Measurements from ENCODE around the gene MRFAP1L1. TPM values are rescaled to one million over a fixed set of nuclear protein-coding genes. Genes with fewer than 3 reads are reported as not detected.

The MRFAP1L1 gene
- total and polyA plus RNA-seq, 9 of the 15 experiments (the other 6 are each of a cell fraction or from before 2014, with no cell fraction given) = 37.6 to 111 (median 83.8) TPM

- no peak for TF ChIP-seq SRSF7 (optimal IDR thresholded peaks at IDR 0.05; ENCODE audit: low read depth, low read length)
- TF ChIP-seq ZNF76 (CRISPR knock-in tag; IDR thresholded peaks at IDR 0.05; ENCODE audit: borderline replicate concordance) = no peak
- peak; percentile 72 to 85 for TF ChIP-seq MNT (conservative IDR thresholded peaks at IDR 0.05)
- no peak for TF ChIP-seq CSDE1 (IDR thresholded peaks at IDR 0.05)
- peak; percentile 78 for TF ChIP-seq BCOR (IDR thresholded peaks at IDR 0.05)
- TF ChIP-seq ZNF134 (CRISPR knock-in tag; conservative IDR thresholded peaks at IDR 0.05) = peak; percentile 37; the same call in 1 of the 2 replicates
- TF ChIP-seq ETS1 (conservative IDR thresholded peaks at IDR 0.05; ENCODE audit: control insufficient read depth, low read depth, low read length) = no peak
- TF ChIP-seq MEF2D (tag; conservative IDR thresholded peaks at IDR 0.05; ENCODE audit: low read depth) = peak; percentile 64
- TF ChIP-seq MLX (CRISPR knock-in tag; conservative IDR thresholded peaks at IDR 0.05) = no peak
- TF ChIP-seq MAZ (CRISPR knock-in tag; conservative IDR thresholded peaks at IDR 0.05 in 1 of 2, IDR thresholded peaks at IDR 0.05 in 1 of 2) = peak; percentile 53 to 58; a peak in 2 of 4 replicates
- no peak for TF ChIP-seq THRB (CRISPR knock-in tag; conservative IDR thresholded peaks at IDR 0.05)
- TF ChIP-seq FOXA3 (CRISPR knock-in tag; conservative IDR thresholded peaks at IDR 0.05 in 1 of 2, IDR thresholded peaks at IDR 0.05 in 1 of 2) = 0 out of 4 replicates have a peak, but pooled peaks of 1 of the 2 experiments have one; percentile 6
- peak; percentile 86 for TF ChIP-seq ATF7 (IDR thresholded peaks at IDR 0.05)
- TF ChIP-seq HES1 (IDR thresholded peaks at IDR 0.05; ENCODE audit: low read depth) = no peak; the same call in 1 of the 2 replicates
- TF ChIP-seq CCNT2 (IDR thresholded peaks at IDR 0.05; ENCODE audit: borderline replicate concordance, extremely low read depth, insufficient read length, low read depth, low read length) = peak; percentile 87
- peak; percentile 67 for TF ChIP-seq NEUROD1 (IDR thresholded peaks at IDR 0.05; ENCODE audit: borderline replicate concordance, low read depth, low read length, partially characterized antibody)
- TF ChIP-seq ZFPM2 (CRISPR knock-in tag; IDR thresholded peaks at IDR 0.05) = no peak
- no peak for TF ChIP-seq ZNF551 (CRISPR knock-in tag; IDR thresholded peaks at IDR 0.05)
- no peak for TF ChIP-seq PCBP1 (IDR thresholded peaks at IDR 0.05; ENCODE audit: low read depth, low read length, poor library complexity, severe bottlenecking)
- TF ChIP-seq ETV1 (tag; conservative IDR thresholded peaks at IDR 0.05; ENCODE audit: low read depth) = peak; percentile 60
- no peak for TF ChIP-seq ZNF347 (CRISPR knock-in tag; IDR thresholded peaks at IDR 0.05; ENCODE audit: low read depth)
- no peak for TF ChIP-seq ZNF282 (CRISPR knock-in tag; IDR thresholded peaks at IDR 0.05)
Measured at GRCh38 chr4:6730603-6731317, 21.1 kb upstream of the MRFAP1L1 start (continued).
